Measurements from ENCODE around the gene ANKRD12.

ANKRD12 gene

GRCh38 chr18:9101730-9102507 lies 34.7 kb upstream of the ANKRD12 start:
- in situ Hi-C loops (cut with MboI; ENCODE audit: low pct_unique_long_range_greater_than_20kb, low sequenced_read_pairs, unreplicated experiment) = no loop called here
- TF ChIP-seq CTCF (IDR thresholded peaks at IDR 0.05; ENCODE audit: extremely low read depth, insufficient read depth, missing control alignments) = no peak
- DNase-seq (ENCODE audit: low spot score) = peak; percentile 31

- in situ Hi-C loops (cut with MboI; ENCODE audit: low pct_unique_long_range_greater_than_20kb, low sequenced_read_pairs, unreplicated experiment) = no loop called here
- DNase-seq (ENCODE audit: low spot score) = peak; percentile 96
- no peak for TF ChIP-seq CTCF (IDR thresholded peaks at IDR 0.05; ENCODE audit: extremely low read depth, insufficient read depth, missing control alignments)
These were observed 33.8 kb upstream of the ANKRD12 start, which contains the start of gene NDUFV2 for GRCh38 chr18:9102508-9103375. Gene NDUFV2, plus strand, starts transcription at chr18:9102699. Its CDS starts 45 bp downstream, at chr18:9102744.

DNA sequence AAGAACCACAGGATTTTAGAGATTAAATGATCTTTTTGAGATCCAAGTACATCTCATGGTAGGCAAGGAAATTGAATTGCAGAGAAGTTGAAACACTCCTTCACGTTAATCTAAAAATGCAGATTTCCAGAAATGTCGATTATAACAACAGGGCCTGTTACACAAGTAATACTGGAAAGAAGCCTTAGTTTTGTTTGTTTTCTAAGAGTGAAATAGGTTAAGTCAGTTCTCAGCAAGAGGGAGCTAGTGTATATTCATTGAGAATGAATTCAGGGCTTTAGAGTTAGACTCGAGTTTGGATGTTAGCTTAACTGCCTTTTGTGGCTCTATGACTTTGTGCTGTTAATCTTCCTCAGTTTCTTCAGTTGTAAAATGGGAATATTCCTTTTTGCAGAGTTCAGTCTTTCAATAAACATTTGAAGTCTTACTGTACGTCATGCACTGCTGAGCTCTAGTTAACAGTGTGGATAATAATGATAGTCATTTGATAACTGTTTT lies 33.2 kb upstream of the ANKRD12 start:
- in situ Hi-C loops (cut with MboI; ENCODE audit: low pct_unique_long_range_greater_than_20kb, low sequenced_read_pairs, unreplicated experiment) = no loop called here
- DNase-seq (ENCODE audit: low spot score) = no peak
- no peak for TF ChIP-seq CTCF (IDR thresholded peaks at IDR 0.05; ENCODE audit: extremely low read depth, insufficient read depth, missing control alignments)

DNA sequence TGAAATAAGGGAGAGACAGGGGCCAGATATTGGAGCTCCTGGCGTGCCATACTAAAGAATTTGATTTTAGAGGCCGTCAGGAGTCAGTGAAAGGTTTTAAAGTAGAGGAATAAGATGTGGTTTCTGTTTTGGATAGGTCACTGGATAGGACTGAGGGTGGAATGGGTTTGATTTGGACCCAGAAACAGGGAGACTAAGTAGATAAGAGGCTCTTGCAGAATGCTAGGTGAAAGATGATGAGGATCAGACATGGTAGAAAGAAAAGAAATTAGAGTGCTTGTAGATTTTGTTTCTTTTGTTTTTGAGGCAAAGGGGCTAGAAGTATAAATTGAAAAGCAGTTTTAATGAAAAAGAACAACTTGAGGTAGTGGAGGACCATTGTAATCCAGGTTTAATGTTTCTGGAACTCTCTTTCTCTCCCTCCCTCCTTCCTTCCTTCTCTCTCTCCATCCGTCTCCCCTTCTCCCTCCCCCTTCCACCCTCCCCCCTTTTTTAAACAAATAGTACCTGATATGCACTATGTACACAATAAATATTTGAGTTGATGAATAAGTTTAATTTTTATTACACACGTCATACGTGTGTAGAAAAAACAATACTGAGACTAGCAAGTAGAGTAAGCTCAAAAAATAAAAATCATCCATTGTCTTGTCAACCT lies 32.2 kb upstream of the ANKRD12 start:
- TF ChIP-seq CTCF (IDR thresholded peaks at IDR 0.05; ENCODE audit: extremely low read depth, insufficient read depth, missing control alignments) = no peak
- DNase-seq (ENCODE audit: low spot score) = no peak
- in situ Hi-C loops (cut with MboI; ENCODE audit: low pct_unique_long_range_greater_than_20kb, low sequenced_read_pairs, unreplicated experiment) = no loop called here

- no peak for TF ChIP-seq CTCF (IDR thresholded peaks at IDR 0.05; ENCODE audit: extremely low read depth, insufficient read depth, missing control alignments)
- no peak for DNase-seq (ENCODE audit: low spot score)
These were observed 31.2 kb upstream of the ANKRD12 start for GRCh38 chr18:9105420-9105819.

GRCh38 chr18:9106094-9106493 lies 30.5 kb upstream of the ANKRD12 start:
- in situ Hi-C loops (cut with MboI; ENCODE audit: low pct_unique_long_range_greater_than_20kb, low sequenced_read_pairs, unreplicated experiment) = no loop called here
- no peak for DNase-seq (ENCODE audit: low spot score)
- TF ChIP-seq CTCF (IDR thresholded peaks at IDR 0.05; ENCODE audit: extremely low read depth, insufficient read depth, missing control alignments) = no peak

More at GRCh38 chr18:9105420-9105819, 31.2 kb upstream of the ANKRD12 start:
- in situ Hi-C loops (cut with MboI; ENCODE audit: low pct_unique_long_range_greater_than_20kb, low sequenced_read_pairs, unreplicated experiment) = no loop called here

Data from GM13977 (cell line).